Dermis lymphatic vessel endothelial cell (primary cell): ENCODE results near the gene TRAPPC8. TPM values are rescaled to one million over a fixed set of nuclear protein-coding genes. Genes with fewer than 3 reads are reported as not detected.

Source experiments
- total RNA-seq: library from RNA; depleted of rRNA; stranded (reverse); fragments of >200 nt; gene quantifications from 2 replicates; pipeline ENCODE4 v1.2.1, GENCODE V29; 2014

TRAPPC8 gene, protein sequence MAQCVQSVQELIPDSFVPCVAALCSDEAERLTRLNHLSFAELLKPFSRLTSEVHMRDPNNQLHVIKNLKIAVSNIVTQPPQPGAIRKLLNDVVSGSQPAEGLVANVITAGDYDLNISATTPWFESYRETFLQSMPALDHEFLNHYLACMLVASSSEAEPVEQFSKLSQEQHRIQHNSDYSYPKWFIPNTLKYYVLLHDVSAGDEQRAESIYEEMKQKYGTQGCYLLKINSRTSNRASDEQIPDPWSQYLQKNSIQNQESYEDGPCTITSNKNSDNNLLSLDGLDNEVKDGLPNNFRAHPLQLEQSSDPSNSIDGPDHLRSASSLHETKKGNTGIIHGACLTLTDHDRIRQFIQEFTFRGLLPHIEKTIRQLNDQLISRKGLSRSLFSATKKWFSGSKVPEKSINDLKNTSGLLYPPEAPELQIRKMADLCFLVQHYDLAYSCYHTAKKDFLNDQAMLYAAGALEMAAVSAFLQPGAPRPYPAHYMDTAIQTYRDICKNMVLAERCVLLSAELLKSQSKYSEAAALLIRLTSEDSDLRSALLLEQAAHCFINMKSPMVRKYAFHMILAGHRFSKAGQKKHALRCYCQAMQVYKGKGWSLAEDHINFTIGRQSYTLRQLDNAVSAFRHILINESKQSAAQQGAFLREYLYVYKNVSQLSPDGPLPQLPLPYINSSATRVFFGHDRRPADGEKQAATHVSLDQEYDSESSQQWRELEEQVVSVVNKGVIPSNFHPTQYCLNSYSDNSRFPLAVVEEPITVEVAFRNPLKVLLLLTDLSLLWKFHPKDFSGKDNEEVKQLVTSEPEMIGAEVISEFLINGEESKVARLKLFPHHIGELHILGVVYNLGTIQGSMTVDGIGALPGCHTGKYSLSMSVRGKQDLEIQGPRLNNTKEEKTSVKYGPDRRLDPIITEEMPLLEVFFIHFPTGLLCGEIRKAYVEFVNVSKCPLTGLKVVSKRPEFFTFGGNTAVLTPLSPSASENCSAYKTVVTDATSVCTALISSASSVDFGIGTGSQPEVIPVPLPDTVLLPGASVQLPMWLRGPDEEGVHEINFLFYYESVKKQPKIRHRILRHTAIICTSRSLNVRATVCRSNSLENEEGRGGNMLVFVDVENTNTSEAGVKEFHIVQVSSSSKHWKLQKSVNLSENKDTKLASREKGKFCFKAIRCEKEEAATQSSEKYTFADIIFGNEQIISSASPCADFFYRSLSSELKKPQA (N-terminal part only)
- 61.8 and 68.2 TPM in 2 replicates for total RNA-seq

DNA sequence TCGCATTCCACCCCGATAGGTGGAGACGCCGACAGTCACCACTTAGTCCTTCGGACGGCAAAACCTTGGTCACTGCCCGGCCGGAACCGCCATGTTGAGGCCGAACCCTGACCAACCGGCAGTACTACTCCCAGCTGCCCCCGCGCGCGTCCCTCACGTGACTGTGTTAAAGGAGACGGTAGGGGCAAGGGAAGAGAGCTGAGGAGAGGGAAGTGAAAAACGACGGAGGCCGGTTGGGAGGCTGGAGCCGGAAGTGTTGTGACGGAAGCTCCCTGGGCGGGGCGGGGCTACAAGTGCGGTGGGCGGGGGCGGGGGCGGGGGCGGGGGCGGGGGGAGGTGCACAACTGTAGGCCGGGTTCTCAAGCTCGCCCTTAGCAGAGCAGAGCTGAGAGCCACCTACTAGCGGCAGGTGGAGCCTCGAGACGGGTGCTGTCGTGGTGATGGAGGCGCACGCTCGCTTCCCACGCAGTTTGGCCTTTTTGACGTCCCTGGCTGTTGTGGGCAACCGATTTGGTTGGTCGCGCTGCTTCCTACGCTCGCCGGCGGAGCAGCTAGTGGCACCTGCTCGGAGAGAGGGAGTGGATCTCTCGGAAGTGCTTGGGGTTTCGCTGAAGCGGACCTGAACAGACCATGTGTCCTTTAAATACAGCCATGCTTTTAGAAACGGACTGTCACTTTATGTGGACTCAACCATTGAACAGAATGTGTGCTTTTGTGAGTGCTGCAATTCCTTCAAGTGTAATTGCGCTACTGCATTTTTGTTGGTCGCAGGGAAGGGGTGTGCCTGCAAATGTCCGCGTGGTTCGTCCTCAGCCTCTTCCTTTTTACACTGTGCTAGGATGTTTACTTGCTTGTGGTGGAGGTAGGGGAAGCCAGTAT is at the start of gene TRAPPC8:
TRAPPC8 (minus strand) TSS at position 130 of the 879 bp plus-strand sequence. CDS start 364 bp downstream, outside the sequence.

Other genes with a start within 250 kb of the TRAPPC8 start
- gene SLC25A52, start 182.2 kb downstream of the TRAPPC8 start, total RNA-seq, result 0.17 TPM in 1 of 2 replicates, not detected in the other
- 3.9 and 7.3 TPM in 2 replicates for gene RNF125, start 75.7 kb upstream of the TRAPPC8 start, total RNA-seq
- gene RNF138, start 148.7 kb upstream of the TRAPPC8 start, total RNA-seq, result 37.6 and 39.2 TPM in 2 replicates
- 0.09 TPM in 1 of 2 replicates, not detected in the other for gene MEP1B, start 246.9 kb upstream of the TRAPPC8 start, total RNA-seq